ENCODE data around the gene OR1L4. TPM values are rescaled to one million over a fixed set of nuclear protein-coding genes. Genes with fewer than 3 reads are reported as not detected.

OR1L4 gene, protein sequence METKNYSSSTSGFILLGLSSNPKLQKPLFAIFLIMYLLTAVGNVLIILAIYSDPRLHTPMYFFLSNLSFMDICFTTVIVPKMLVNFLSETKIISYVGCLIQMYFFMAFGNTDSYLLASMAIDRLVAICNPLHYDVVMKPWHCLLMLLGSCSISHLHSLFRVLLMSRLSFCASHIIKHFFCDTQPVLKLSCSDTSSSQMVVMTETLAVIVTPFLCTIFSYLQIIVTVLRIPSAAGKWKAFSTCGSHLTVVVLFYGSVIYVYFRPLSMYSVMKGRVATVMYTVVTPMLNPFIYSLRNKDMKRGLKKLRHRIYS
- total RNA-seq (2014; rRNA removed) (not detected in 2 replicates), Bru-seq, nascent RNA (not detected), BruChase-seq, experiment 1, labeled RNA remaining after a 6-hour chase (not detected), BruChase-seq, experiment 2, labeled RNA remaining after a 2-hour chase (not detected)
- long read RNA-seq, result 0 reads

DNA sequence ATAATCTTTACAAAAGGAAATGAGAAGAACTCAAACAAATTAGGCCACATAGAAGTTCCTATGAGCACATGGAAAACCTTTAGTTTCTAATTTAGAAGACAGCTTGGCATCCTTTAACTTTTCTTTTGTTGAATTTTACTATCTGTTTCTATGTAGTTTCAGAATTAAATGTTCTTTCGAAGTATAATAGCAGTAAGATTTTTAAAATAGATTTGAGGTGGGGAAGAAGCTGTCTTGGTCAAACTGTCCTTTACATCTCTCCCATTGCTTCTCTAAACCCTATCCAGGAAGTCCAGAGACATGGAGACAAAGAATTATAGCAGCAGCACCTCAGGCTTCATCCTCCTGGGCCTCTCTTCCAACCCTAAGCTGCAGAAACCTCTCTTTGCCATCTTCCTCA is at the start of gene OR1L4:
TSS of gene OR1L4 (plus strand) at position 301 of the 400 bp plus-strand sequence. CDS start at position 301, 0 bp downstream.
- H3K27ac ChIP-seq (ENCODE audit: low read length), result no peak within 1 kb of the TSS
- no peaks in the 10 kb centered on the region for H3K27me3 ChIP-seq (ENCODE audit: low read length)
- no TSS peak for BruUV-seq (replicated peaks)
- no peak for ATAC-seq
- ChIA-PET POLR2A (ENCODE audit: unreplicated experiment) (no interaction called here), CTCF (interaction anchor here (0.7 kb wide), 1 partner anchor 72 kb away, joined by 5 read pairs; no protein-coding TSS in a partner anchor)
- no peak for DNase-seq
- no peak within 1 kb of the TSS for H3K4me3 ChIP-seq (ENCODE audit: low read length)
- no peak within 1 kb of the TSS for H3K4me2 ChIP-seq (ENCODE audit: low read length)
- H3K36me3 ChIP-seq (ENCODE audit: low read depth, low read length), result no peaks in the 10 kb centered on the region
- TF ChIP-seq, protein P1, sequence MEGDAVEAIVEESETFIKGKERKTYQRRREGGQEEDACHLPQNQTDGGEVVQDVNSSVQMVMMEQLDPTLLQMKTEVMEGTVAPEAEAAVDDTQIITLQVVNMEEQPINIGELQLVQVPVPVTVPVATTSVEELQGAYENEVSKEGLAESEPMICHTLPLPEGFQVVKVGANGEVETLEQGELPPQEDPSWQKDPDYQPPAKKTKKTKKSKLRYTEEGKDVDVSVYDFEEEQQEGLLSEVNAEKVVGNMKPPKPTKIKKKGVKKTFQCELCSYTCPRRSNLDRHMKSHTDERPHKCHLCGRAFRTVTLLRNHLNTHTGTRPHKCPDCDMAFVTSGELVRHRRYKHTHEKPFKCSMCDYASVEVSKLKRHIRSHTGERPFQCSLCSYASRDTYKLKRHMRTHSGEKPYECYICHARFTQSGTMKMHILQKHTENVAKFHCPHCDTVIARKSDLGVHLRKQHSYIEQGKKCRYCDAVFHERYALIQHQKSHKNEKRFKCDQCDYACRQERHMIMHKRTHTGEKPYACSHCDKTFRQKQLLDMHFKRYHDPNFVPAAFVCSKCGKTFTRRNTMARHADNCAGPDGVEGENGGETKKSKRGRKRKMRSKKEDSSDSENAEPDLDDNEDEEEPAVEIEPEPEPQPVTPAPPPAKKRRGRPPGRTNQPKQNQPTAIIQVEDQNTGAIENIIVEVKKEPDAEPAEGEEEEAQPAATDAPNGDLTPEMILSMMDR (conservative IDR thresholded peaks at IDR 0.05; ENCODE audit: low read depth, low read length), result no peak
- H3K9ac ChIP-seq (ENCODE audit: low read length), result no peak within 1 kb of the TSS
- intact Hi-C loops (cut with micrococcal nuclease), result no loop called here
- H3K9me2 ChIP-seq (replicated peaks; ENCODE audit: low read length), result no peaks in the 10 kb centered on the region
- no peaks in the 10 kb centered on the region for H3K4me1 ChIP-seq (ENCODE audit: insufficient read depth, low read length)
- 0 out of 2 replicates have a peak, but pooled peaks cover 16% of the 10 kb centered on the region for H3K9me3 ChIP-seq (ENCODE audit: low read length)
- no peak within 1 kb of the TSS for H2AFZ ChIP-seq (ENCODE audit: low read length)
- H3F3A ChIP-seq (ENCODE audit: low read length, unreplicated experiment), result no peaks in the 10 kb centered on the region
- H3K79me2 ChIP-seq (ENCODE audit: low read length), result no peaks in the 10 kb centered on the region
- no peaks in the 10 kb centered on the region for H4K20me1 ChIP-seq (ENCODE audit: low read length)

DNA sequence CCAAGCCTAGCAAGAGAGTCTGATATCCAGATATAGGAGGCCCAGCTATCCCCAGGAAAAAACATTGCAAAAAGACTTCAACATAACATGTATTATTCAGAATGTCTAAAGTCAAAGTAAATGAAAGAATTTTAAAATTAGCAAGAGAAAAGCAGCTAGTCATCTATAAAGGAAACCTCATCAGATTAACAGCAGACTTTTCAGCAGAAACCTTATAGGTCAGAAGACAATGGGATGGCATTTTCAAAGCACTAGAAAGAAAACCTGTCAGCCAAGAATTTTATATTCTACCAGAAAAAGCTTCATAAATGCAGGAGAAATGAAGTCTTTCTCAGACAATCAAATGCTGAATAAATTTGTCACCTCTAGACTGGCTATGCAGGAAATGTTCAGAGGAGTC is 38.9 kb upstream of the OR1L4 start:
- TF ChIP-seq, protein P1 (conservative IDR thresholded peaks at IDR 0.05; ENCODE audit: low read depth, low read length), result no peak
- TF ChIP-seq EZH2phosphoT487 (IDR thresholded peaks at IDR 0.05; ENCODE audit: borderline replicate concordance, low read length), result no peak
- no peak for TF ChIP-seq EZH2 (IDR thresholded peaks at IDR 0.05; ENCODE audit: low read length, unreplicated experiment)
- ChIA-PET CTCF (no interaction called here), POLR2A (ENCODE audit: unreplicated experiment) (no interaction called here)

DNA sequence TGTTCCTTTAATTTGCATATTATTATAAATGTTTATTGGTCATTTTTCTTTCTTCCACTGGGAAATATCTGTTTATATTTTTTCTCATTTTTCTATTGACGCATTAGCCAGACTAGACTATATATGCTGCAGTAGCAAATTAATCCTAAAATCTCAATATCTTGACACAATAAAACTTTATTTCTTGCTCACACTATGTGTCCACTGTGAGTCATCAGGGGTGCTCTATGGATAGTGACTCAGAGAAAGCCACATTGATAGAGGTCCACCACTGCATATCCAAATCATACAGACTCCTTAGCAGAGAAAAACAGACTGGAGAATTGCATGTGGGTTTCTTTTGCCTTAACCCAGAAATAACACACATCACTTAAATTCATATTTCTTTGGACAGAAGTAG is 28.1 kb upstream of the OR1L4 start:
- Histone ChIP-seq H3K36me3 (ENCODE audit: low read depth, low read length) (no peaks in the 10 kb centered on the region), H3K79me2 (ENCODE audit: low read length) (no peaks in the 10 kb centered on the region), H2AFZ (ENCODE audit: low read length) (no peak overlapping the region), H3K4me2 (ENCODE audit: low read length) (no peak overlapping the region), H3K4me3 (ENCODE audit: low read length) (no peak overlapping the region), H3K9me3 (ENCODE audit: low read length) (no peaks in the 10 kb centered on the region), H3K9ac (ENCODE audit: low read length) (no peak overlapping the region), H3F3A (ENCODE audit: low read length, unreplicated experiment) (no peaks in the 10 kb centered on the region), H3K4me1 (ENCODE audit: insufficient read depth, low read length) (no peaks in the 10 kb centered on the region), H4K20me1 (ENCODE audit: low read length) (no peaks in the 10 kb centered on the region), H3K9me2 (replicated peaks; ENCODE audit: low read length) (no peaks in the 10 kb centered on the region), H3K27me3 (ENCODE audit: low read length) (0 out of 2 replicates have a peak, but pooled peaks cover 6% of the 10 kb centered on the region), H3K27ac (ENCODE audit: low read length) (no peak overlapping the region)
- CTCF ChIA-PET, result no interaction called here
- ATAC-seq (no peak), DNase-seq (peak; percentile 48)
- TF ChIP-seq EZH2 (IDR thresholded peaks at IDR 0.05; ENCODE audit: low read length, unreplicated experiment) (no peak), EZH2phosphoT487 (IDR thresholded peaks at IDR 0.05; ENCODE audit: borderline replicate concordance, low read length) (no peak)
- TF ChIP-seq, protein P1 (conservative IDR thresholded peaks at IDR 0.05; ENCODE audit: low read depth, low read length), result no peak
- POLR2A ChIA-PET (ENCODE audit: unreplicated experiment), result no interaction called here
- no TSS peak for BruUV-seq (replicated peaks)
- intact Hi-C loops (cut with micrococcal nuclease), result no loop called here

More for the DNA sequence above, 38.9 kb upstream of the OR1L4 start:
- BruUV-seq (replicated peaks), result no TSS peak
- Histone ChIP-seq H3K27ac (ENCODE audit: low read length) (no peak overlapping the region), H3K9me2 (replicated peaks; ENCODE audit: low read length) (no peaks in the 10 kb centered on the region), H3K36me3 (ENCODE audit: low read depth, low read length) (no peaks in the 10 kb centered on the region), H3K9me3 (ENCODE audit: low read length) (peaks cover 7% of the 10 kb centered on the region; the same call in 1 of the 2 replicates), H3K4me1 (ENCODE audit: insufficient read depth, low read length) (no peaks in the 10 kb centered on the region), H3K79me2 (ENCODE audit: low read length) (no peaks in the 10 kb centered on the region), H3K27me3 (ENCODE audit: low read length) (0 out of 2 replicates have a peak, but pooled peaks cover 3% of the 10 kb centered on the region), H3K9ac (ENCODE audit: low read length) (no peak overlapping the region), H3K4me2 (ENCODE audit: low read length) (no peak overlapping the region), H3K4me3 (ENCODE audit: low read length) (no peak overlapping the region), H2AFZ (ENCODE audit: low read length) (no peak overlapping the region), H4K20me1 (ENCODE audit: low read length) (no peaks in the 10 kb centered on the region), H3F3A (ENCODE audit: low read length, unreplicated experiment) (no peaks in the 10 kb centered on the region)
- intact Hi-C loops (cut with micrococcal nuclease), result no loop called here
- DNase-seq, result no peak
- ATAC-seq, result no peak
